Stomach (tissue), 4 donors: ENCODE measurements around the gene MYL12B.

Experiments used
- POLR2AphosphoS5 ChIP-seq, 3 donors: sonication (generic); formaldehyde crosslinking; IDR thresholded peaks; one replicate each; pipeline ENCODE4 v1.6.1; 2016; ENCODE audit warnings: antibody characterized with exemption in 3 of 3
- TF ChIP-seq, protein P1 (sequence below), 7 experiments: fragments of 450-650 bp in 4 of 7; fragments of 200-600 bp in 3 of 7; sonication (generic) in 3 of 7; IDR thresholded peaks; one replicate each; pipeline ENCODE4 v1.5.1; 2016 to 2019; ENCODE audit warnings: antibody characterized with exemption in 7 of 7, control low read depth in 2 of 7, mild to moderate bottlenecking in 1 of 7

DNA sequence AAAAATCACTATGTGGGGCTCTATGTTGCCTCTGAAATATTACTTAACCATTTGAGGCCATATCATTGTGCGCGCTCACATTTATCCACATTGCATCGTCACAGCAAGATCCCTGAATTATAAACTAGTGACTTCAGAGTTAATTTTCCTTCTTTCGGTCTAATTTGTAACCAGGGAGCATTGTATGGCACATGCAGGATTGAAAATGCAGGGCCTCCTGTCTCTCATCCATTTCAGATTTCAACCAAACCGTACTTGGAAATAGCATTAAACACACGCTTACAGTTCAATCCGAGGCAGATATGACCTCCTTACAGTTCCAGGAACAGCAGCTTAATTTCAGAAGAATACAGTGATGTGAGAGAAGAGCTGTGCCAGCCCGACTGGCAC, 42.7 kb upstream of the MYL12B start:
- TF ChIP-seq POLR2AphosphoS5 (IDR thresholded peaks at IDR 0.05): no peak
- TF ChIP-seq, protein P1, sequence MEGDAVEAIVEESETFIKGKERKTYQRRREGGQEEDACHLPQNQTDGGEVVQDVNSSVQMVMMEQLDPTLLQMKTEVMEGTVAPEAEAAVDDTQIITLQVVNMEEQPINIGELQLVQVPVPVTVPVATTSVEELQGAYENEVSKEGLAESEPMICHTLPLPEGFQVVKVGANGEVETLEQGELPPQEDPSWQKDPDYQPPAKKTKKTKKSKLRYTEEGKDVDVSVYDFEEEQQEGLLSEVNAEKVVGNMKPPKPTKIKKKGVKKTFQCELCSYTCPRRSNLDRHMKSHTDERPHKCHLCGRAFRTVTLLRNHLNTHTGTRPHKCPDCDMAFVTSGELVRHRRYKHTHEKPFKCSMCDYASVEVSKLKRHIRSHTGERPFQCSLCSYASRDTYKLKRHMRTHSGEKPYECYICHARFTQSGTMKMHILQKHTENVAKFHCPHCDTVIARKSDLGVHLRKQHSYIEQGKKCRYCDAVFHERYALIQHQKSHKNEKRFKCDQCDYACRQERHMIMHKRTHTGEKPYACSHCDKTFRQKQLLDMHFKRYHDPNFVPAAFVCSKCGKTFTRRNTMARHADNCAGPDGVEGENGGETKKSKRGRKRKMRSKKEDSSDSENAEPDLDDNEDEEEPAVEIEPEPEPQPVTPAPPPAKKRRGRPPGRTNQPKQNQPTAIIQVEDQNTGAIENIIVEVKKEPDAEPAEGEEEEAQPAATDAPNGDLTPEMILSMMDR (IDR thresholded peaks at IDR 0.05): no peak
